GM12874 (cell line): ENCODE results near the gene TENM3.

Source experiments
- TF ChIP-seq, protein P1 (sequence below): IDR thresholded peaks from 2 replicates; pipeline ENCODE4 v1.5.1; 2011; ENCODE audit warnings: low read depth, mild to moderate bottlenecking, control low read depth, low read length, moderate library complexity; ENCODE audit not compliant: insufficient read depth

TENM3 gene

DNA sequence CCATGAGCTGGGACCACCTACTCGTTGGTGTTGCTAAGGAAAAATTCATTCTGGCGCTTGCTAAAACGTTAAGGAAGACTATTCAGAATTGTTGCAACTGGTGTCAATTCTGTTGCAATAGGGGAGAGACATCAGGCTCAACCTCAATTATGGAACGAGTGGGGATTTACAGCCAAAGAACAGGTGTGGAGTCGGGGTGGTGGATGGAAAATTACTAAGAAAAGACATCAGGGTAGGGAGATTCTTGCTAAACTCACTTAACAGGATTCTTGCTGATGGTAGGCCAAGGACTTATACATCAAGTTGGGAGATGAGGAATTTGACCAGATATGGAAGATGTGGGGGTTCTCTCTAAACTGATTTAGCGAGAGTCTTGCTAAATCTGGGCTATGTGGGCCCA, 139.7 kb downstream of the TENM3 start:
- TF ChIP-seq, protein P1, sequence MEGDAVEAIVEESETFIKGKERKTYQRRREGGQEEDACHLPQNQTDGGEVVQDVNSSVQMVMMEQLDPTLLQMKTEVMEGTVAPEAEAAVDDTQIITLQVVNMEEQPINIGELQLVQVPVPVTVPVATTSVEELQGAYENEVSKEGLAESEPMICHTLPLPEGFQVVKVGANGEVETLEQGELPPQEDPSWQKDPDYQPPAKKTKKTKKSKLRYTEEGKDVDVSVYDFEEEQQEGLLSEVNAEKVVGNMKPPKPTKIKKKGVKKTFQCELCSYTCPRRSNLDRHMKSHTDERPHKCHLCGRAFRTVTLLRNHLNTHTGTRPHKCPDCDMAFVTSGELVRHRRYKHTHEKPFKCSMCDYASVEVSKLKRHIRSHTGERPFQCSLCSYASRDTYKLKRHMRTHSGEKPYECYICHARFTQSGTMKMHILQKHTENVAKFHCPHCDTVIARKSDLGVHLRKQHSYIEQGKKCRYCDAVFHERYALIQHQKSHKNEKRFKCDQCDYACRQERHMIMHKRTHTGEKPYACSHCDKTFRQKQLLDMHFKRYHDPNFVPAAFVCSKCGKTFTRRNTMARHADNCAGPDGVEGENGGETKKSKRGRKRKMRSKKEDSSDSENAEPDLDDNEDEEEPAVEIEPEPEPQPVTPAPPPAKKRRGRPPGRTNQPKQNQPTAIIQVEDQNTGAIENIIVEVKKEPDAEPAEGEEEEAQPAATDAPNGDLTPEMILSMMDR: no peak

DNA sequence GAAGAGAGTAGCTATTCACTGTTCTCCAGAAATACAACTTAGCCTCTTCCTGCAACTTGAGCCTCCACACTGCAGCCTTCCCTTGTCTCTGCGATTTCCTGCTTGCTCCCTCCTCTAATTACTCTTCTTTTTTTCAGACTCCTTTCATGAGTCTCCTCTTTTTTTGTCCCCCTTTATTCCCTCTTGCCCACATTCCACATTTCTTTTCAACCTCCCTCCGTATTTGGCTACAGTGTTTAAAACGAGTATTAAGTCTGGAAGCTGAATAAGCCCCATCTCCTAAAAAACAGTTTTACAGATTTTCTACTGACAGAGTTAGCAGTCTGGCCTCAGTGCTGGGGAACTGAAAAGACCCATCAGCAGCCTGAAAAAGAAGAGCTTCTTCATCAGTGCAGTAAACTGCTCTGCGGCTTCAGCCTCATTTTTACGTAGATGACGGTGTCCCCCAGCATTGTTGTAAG, 141.5 kb downstream of the TENM3 start:
- TF ChIP-seq, protein P1: no peak

DNA sequence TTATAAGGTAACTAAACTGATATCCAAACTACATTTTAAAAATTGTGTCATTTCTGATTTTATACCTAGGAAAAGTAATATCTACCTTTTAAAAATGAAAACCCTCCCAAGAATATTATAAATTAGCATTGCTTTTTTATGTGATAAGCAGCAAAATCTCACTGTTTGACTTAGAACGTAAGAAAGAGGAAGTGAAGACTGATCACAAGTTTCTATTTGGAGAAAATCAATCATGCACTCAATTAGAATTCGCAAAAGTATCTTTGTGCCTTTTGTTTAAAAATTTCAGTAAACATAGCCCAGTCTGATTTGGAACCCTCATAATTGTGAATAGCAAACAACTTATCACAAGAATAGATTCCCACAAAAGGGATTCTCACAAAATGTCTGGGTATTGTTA, 142.7 kb downstream of the TENM3 start:
- TF ChIP-seq, protein P1: no peak

DNA sequence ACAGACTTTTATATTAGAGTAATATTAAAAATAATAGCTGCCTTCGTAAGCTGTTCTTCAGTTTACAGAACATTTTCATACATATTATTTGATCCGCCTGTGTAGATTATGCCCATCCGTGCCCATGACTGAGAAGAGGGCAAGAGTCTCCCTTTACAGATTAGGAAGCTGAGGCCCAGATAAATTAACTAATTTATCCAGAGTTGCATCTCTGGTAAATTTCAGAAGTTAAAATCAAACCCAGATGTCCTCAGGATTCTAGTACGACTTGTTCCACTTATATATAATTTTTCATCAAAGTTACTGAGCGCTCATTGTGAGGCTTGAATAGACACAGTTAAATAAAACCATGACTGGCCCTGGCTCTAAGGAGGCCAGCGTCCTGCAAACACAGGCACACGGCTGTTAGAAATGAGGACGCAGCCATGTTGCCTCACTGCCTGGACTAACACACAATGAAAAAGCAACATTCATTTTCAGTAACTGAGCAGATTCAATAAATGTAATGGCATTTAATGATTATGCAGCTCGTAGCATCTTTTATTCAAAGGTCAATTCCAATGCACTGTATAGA, 148.0 kb downstream of the TENM3 start:
- TF ChIP-seq, protein P1: no peak

DNA sequence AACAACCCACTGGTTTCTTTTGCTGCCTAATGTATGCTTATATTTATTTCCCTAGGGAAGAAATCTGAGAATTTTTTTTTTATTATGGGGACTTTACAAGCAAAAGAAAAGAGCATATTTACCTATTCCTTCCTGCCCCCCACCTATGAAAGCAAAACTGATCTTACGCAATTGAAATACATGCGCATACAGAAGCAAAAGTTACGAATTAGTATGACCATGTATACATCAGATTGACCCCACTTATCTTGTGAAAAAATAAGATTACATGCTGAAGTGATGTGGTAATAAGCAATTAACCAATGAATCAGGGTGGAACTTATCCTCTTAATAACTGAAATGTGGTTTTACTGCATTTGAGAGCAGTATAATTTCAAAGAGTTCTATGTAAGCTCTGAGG, 151.0 kb downstream of the TENM3 start:
- TF ChIP-seq, protein P1: no peak

DNA sequence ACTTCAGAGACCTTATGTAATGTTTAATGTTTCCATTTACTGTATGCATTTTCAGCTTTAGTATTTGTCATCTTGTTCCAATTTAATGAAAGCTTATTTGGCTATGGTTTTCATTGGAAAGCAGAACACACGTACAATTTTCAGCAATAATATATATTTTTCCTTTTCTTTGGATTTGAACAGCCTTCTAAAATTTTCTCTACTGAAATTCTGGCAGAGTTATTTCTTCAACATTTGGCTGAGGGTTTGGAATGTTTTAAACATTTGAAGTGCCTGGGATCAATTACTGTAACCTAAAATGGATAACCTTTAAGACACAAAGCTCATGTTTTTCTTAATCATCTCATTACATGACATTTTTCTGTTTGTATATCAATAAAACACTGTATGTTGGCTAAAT, 156.9 kb downstream of the TENM3 start:
- TF ChIP-seq, protein P1: no peak

DNA sequence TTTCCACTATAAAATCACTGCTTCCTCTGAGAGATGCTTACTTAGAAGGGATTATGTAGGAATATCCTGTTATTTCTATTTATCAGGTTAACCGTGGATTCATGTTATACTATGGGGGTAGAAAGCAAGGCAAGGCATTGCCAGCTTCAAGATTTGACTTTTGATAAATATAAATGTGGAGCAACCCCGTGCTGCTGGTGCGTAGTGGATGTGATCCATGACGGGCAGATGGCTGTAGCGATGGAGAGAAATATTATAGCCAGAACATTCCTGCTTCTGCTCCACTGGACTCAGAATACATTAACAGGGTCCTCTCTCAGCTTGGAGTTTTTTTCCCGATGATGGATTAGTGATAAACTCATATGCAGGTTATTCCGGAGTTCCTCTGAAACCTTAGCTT, 157.6 kb downstream of the TENM3 start:
- TF ChIP-seq, protein P1: no peak
